Measurements from ENCODE around the gene VSTM2B.

DNA sequence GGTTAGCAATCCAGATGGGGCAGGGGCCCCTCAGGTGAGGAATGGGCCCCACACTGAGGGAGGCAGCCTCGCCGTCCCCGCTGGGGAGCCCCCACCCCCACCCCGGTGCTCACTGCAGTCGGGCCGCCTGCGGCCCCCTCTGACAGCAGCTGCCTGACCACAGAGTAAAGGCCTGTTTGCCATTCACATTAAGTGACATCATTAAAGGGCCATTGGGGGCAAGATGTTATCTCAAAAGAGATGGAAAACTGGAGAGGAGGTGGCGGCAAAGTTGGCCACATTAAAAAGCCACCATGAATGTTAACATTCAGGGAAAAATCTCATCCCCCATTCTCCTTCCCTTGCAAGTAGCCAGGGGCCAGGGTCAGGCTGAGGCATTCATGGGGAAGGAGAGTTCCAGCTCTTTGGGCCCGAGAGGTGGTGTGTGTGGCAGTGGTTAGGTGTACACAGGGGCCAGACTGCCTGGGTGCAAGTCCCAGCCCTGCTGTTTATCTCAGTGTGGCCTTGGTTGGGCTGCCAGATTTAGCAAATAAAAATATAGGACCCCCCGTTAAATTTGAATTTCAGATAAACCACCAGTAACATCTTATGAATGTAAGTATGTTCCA is 20.9 kb downstream of the VSTM2B start:
- TF ChIP-seq, protein P1, sequence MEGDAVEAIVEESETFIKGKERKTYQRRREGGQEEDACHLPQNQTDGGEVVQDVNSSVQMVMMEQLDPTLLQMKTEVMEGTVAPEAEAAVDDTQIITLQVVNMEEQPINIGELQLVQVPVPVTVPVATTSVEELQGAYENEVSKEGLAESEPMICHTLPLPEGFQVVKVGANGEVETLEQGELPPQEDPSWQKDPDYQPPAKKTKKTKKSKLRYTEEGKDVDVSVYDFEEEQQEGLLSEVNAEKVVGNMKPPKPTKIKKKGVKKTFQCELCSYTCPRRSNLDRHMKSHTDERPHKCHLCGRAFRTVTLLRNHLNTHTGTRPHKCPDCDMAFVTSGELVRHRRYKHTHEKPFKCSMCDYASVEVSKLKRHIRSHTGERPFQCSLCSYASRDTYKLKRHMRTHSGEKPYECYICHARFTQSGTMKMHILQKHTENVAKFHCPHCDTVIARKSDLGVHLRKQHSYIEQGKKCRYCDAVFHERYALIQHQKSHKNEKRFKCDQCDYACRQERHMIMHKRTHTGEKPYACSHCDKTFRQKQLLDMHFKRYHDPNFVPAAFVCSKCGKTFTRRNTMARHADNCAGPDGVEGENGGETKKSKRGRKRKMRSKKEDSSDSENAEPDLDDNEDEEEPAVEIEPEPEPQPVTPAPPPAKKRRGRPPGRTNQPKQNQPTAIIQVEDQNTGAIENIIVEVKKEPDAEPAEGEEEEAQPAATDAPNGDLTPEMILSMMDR (IDR thresholded peaks at IDR 0.05; ENCODE audit: low read depth, low read length), result no peak
- TF ChIP-seq EZH2phosphoT487 (IDR thresholded peaks at IDR 0.05; ENCODE audit: low read depth), result no peak
